GM15510 (cell line): ENCODE measurements around the gene LCE2A.
"Not testable (repeated sequence)": the region's sequence is repeated elsewhere in the genome, so short reads cannot be mapped to it uniquely, and the experiment has no call there.

Source experiments
- POLR2A ChIP-seq: IDR thresholded peaks from 3 replicates; pipeline ENCODE4 v1.6.1; 2011; ENCODE audit warnings: borderline replicate concordance; ENCODE audit not compliant: insufficient read length; ENCODE audit errors: extremely low read depth

Gene LCE2A, protein sequence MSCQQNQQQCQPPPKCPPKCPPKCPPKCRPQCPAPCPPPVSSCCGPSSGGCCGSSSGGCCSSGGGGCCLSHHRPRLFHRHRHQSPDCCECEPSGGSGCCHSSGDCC

DNA sequence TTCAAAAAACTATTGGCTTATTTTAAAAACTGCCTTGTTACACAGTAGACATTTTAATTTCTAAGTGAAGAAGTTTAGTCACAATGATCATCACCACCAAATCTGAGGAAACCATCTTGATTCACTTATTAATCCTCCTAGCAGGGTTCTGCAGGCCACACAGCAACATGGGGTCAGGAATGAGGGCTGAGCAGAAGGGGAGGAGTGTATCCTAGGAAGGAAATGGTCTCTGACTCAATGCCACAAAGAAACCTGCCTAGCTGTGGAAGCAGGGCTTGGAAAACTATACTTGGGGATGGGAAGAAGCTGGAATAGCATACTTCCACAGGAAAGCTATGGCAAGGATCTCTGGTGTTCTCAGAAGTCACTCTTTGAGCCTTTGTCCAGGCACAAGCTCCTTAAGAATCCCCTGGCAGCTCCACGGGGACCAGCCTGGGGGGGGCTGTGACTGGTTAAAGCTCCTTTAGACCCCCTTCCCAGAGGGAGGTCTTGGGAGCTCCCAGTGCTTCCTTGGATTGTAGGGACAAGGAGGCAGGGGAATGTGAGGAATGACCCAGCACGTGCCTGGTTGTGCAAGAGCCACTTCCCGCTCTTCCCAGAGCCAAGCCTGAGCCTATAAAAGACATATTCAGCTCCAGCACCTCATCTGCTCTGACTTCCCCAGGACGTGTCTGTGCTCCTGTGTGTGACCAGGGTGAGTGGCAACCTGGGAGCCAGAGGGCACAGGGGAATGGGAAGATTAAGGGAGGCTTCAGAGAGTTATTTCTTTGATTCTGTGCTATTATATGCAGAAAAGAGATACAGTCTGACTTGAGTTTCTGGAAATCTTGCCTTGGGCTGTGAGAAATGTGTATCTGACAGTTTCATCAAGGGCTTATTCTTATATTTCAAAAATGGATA lies at the start of gene LCE2A:
TSS of gene LCE2A (plus strand) at position 645 of the 900 bp plus-strand sequence. CDS start 557 bp downstream, outside the sequence.
- no peak for TF ChIP-seq POLR2A

DNA sequence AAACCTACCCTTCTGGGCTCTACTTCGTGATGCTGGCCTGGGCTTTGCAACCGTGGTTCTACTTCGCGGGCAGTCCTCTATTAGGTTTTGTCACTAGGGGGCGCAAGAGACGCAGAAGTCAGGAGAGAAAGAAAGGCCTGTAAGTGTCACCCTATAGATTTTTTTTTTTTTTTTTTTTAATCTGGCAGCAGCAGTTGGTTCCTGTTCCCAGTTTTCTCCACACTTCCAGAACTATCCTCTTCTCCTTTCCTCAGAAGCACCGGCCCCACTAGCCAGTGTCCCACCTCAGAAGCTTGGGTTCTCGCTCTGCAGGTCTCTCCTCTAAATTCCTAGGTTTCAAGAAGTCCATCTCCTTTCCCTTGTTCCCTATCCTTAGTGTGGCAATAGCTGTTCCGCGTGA lies 44.0 kb upstream of the LCE2A start:
- no peak for TF ChIP-seq POLR2A

DNA sequence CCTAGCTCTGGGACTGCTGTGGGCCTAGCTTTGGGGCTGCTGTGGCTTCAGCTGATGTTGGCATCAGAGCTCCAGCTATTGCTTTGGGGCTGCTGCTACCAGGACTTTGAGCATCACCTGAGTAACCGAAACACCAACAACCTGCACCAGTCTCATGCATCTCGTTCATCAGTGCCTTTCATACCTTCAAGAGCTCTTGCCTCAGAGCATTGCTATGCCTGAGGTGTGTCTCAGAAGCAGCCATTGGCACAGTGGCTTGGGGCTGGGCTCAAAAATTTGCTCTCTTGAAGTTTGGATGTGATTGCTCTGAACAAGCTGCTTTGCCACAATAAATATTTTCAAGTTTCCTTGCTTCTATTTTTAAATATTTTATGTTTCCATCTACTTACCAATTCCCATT lies 41.7 kb upstream of the LCE2A start:
- TF ChIP-seq POLR2A = no peak

DNA sequence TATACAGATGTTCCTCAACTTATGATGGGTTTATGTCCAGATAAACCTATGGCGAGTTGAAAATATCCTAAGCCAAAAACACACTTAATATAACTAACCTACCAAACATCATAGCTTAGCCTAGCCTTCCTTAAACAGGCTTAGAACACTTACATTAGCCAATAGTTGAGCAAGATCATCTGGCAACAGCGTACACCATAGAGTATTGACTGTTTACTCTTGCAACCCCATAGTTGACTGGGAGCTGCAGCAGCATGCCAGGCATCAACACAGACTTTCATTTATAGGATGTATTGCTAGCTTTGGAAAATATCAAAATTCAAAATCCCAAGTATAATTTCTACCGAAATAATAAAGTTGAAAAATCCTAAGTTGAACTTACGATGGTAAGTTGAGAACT lies 40.5 kb upstream of the LCE2A start:
- TF ChIP-seq POLR2A = no peak

DNA sequence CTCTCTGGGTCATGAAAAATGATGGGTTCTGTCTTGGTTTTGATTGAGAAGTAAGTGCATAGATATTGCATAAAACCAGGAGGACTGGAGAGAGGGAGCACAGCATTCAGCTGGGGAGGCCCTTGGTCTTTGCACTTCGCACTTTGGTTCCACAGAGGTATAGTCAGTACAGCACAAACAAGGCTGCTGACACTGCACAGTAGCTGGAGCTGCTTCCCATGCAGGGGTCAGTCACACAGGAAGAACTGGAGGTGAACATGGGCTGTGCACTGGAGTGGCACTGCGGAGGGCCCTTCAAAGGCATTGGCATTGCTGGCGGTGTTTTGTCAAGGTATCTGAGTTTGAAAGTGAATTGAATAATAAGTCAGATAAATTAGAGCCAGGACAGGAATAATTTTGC lies 39.5 kb upstream of the LCE2A start:
- TF ChIP-seq POLR2A = no peak

DNA sequence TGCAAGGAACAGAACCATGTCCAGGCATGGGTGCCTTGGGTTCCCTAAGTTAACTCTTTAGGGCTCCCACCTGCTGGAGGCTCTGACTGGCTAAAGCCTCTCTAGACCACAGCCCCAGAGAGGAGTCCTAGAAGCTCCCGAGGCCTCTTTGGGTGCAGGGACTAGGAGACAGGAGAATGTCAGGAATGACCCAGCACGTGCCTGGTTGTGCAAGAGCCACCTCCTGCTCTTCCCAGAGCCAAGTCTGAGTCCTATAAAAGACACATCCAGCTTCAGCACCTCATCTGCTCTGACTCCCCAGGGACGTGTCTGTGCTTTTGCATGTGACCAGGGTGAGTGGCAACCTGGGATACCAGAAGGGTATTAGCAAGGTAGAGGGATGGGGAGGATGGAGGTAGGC lies 35.0 kb upstream of the LCE2A start, which contains the start of gene LCE2D:
TSS of gene LCE2D (plus strand) at position 283 of the 400 bp plus-strand sequence. CDS start 726 bp downstream, outside the sequence.
- no peak for TF ChIP-seq POLR2A

DNA sequence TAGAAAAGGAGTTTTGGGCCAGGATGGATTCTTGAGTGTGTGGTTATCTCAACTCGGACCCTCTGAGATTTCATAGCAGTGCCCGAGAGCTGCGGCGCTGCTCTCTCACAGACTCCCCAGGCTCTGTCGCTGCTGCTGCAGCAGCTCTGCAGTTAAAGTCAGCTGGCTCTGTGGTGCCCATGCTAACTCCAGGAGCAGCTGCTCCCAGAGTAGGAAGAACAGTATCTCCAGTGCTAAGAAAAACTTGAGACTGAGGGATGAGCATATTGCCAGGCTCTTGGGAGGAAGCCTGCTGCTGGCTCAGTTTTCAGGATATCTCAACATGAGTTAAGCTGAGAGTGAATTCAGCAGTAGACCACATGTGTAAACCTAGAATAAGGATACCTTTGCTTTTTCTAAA lies 30.5 kb upstream of the LCE2A start:
- no peak for TF ChIP-seq POLR2A

DNA sequence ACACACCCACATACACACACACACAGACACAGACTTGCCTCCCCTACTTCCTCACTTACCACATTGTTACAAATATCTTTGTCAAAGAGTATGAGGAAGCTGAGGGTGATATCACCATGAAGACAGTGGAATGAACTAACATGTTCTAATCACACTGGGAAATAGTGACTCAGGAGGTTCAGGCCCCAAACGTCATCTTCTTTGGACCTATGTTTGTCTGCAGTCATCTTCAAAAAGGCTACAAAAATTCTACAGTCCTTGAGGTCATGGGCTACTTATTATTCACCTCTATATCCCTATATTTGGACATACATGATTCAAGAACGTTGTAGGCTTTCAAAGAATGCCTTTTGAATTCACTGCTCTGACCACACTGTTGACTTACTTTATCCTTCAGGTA lies 25.1 kb upstream of the LCE2A start:
- TF ChIP-seq POLR2A = no peak

DNA sequence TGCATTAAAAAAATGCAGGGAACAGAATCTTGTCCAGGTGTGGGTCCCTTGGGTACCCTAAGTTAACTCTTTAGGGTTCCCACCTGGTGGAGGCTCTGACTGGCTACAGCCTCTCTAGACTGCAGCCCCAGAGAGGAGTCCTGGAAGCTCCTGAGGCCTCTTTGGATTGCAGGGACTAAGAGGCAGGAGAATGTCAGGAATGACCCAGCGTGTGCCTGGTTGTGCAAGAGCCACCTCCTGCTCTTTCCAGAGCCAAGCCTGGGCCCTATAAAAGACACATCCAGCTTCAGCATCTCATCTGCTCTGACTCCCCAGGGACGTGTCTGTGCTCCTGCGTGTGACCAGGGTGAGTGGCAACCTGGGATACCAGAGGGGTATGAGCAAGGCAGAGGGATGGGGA lies 23.2 kb upstream of the LCE2A start, which contains the start of gene LCE2C:
TSS of gene LCE2C (plus strand) at position 297 of the 400 bp plus-strand sequence. CDS start 737 bp downstream, outside the sequence.
- TF ChIP-seq POLR2A = not testable (repeated sequence)

DNA sequence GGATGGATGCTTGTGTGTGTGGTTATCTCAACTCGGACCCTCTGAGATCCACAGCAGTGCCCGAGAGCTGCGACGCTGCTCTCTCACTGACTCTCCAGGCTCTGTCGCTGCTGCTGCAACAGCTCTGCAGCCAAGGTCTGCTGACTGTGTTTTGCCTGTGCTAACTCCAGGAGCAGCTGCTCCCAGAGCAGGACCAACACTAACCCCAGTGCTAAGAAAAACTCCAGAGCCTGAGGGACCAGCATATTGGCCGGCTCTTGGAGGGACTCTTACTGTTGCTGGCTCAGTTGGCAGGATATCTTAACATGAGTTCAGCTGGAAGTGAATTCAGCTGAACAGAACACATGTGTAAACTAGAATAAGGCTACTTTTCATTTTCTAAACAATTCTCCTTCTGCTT lies 18.7 kb upstream of the LCE2A start:
- TF ChIP-seq POLR2A = no peak

DNA sequence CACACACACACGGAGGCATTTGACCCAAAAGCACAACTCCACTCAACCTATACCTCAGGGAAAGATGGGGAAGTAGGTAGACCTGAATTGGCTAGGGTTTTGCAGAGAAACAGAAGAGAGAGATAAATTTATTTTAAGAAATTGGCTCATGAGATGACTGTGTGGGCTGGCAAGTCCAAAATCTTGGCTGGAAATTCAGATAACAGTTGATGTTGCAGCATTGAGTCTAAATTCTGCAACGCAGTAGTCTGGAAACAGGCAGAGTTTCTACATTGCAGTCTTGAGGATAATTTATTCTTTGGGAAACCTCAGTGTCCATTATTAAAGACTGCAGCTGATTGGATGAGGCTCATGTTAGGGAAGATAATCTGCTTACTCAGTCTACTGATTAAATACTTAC lies 16.5 kb upstream of the LCE2A start:
- no peak for TF ChIP-seq POLR2A

DNA sequence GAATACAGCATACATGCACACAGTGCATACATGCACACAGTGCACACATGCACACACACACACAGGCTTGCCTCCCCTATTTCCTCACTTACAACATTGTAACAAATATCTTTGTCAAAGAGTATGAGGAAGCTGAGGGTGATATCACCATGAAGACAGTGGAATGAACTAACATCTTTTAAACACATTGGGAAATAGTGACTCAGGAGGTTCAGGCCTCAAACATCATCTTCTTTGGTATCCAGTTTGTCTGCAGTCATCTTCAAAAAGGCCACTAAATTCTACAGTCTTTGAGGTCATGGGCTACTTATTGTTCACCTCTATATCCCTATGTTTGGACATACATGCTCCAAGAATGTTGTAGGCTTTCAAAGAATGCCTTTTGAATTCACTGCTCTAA lies 14.3 kb upstream of the LCE2A start:
- no peak for TF ChIP-seq POLR2A

DNA sequence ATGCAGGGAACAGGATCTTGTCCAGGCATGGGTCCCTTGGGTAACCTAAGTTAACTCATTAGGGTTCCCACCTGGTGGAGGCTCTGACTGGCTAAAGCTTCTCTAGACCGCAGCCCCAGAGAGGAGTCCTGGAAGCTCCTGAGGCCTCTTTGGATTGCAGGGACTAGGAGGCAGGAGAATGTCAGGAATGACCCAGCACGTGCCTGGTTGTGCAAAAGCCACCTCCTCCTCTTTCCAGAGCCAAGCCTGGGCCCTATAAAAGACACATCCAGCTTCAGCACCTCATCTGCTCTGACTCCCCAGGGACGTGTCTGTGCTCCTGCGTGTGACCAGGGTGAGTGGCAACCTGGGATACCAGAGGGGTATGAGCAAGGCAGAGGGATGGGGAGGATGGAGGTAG lies 12.3 kb upstream of the LCE2A start, which contains the start of gene LCE2B:
TSS of gene LCE2B (plus strand) at position 301 of the 400 bp plus-strand sequence. CDS start 721 bp downstream, outside the sequence.
- TF ChIP-seq POLR2A = not testable (repeated sequence)

DNA sequence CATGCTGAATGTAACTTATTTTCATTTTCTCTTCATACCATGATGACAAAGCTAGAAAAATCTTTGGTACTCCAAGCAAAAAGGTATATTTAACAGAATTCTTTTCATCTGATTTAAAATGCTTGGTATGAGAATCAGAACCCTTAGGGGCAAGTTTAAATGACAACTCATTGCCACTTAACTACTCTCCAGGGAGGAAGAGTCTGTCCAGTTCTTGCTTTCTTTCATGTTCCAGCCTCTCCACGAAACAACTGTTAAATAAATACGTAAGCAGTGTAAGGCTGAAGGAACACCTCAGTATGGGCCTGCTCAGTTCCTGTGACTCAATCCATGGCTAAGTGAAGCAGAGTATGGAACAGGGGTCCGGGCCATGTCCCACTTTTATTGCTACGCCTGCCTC lies 1.6 kb downstream of the LCE2A start:
- TF ChIP-seq POLR2A = no peak

DNA sequence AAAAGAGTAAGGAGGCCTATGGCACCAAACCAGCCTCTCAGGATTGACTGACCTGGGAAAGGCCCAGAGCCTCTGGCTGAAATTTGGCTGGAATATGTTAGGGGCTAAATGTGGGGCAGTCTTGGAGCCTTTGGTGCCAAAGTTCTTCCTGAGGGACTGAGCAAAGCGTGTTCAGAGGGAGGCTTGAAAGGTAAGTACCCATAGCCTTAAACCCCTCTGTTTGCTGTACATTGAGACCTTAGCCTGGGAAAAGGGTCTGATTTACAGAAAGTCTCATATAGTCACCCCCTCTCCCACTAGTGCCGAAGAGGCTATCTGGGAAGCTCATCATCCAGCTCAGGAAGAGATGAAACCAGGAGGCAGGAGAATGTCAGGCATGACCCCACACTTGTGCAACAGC lies 9.7 kb downstream of the LCE2A start, which contains the start of gene LCE4A:
TSS of gene LCE4A (plus strand) at position 301 of the 400 bp plus-strand sequence. CDS start 916 bp downstream, outside the sequence.
- TF ChIP-seq POLR2A = no peak
